HG03108 (cell line): Measurements from ENCODE around the gene EFCAB8.
"Not testable (repeated sequence)": the region's sequence is repeated elsewhere in the genome, so short reads cannot be mapped to it uniquely, and the experiment has no call there.

Source experiments
- ATAC-seq: cut with Tn5 transposase; IDR thresholded peaks from one replicate; pipeline ENCODE4 v1.9.1; 2021; ENCODE audit warnings: moderate library complexity; ENCODE audit not compliant: unreplicated experiment

The EFCAB8 gene

GRCh38 chr20:32839982-32840285, 18.8 kb upstream of the EFCAB8 start:
- ATAC-seq: no peak

DNA sequence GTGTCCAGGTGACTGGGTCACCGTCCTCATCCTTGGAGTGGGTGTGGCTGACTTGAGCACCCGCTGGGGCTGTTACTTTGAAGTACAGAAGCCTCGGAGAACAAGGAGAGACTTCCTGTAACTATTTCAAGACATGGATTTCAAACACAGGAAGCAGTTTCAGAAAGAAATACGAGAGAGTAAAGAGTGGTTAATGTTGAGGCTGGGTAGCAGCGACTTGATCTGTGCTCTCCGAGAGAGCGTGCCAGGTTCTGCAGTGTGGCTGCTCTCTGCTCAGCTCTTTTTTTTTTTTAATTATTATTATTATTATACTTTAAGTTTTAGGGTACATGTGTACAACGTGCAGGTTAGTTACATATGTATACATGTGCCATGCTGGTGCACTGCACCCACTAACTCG, 17.5 kb upstream of the EFCAB8 start:
- no peak for ATAC-seq

- no peak for ATAC-seq
Observed at GRCh38 chr20:32841632-32842031, 17.1 kb upstream of the EFCAB8 start.

DNA sequence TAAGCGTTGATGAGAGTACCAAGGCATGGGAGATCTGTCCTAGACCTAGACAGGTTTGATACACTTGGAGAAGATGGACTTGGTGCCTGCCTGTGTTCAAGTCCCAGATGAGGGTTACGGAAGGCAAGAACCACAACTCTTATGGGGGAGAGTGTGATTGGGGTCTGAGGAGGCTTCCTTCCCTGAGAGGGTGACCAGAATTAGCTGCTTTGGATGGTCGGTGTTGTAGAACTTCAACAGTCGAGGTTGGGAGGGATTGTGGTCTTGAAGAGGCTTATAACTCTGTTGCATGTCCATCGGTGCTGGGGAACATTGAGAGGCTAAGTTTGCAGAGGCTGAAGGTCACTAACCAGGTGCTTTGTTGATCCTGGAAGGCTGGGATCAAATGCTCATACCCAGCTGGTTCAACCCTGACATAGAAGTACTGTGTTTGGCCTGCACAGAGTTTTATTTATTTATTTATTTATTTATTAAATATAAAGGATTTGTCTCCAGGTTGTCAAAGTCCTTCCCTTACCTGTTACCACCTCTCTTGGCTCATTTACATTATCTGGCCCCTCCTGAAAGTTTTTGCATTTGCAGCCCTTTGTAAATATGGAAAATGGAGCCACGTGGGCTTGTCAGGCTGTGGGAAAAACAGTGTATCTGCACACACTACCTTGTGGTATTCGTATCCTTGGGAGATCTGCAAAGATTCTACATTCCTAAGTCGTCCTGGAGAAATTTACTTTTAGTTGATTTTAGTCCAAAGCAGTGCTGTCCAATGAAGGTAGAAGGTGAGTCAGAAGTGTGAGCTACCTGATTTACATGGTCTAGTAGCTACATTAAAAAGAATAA, 15.8 kb upstream of the EFCAB8 start:
- ATAC-seq: no peak

- ATAC-seq: no peak
Observed at GRCh38 chr20:32845786-32846185, 12.9 kb upstream of the EFCAB8 start.

- no peak for ATAC-seq
Observed at GRCh38 chr20:32846852-32847251, 11.9 kb upstream of the EFCAB8 start.

DNA sequence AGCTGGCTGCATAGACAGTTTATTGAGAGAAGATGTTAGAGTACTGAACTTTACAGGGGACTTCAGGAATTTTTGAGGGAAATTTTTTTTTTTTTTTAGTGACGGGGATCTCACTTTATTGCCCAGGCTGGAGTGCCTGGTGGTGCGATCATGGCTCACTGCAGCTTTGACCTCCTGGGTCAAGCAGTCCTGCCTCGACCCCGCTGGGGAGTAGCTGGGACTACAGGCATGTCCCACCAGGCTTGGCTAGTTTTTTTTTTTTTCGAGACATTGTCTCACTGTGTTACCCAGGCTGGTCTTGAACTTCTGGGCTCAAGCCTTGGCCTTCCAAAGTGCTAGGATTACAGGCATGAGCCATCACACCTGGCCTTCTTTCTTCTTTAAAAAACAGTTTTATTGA, 10.8 kb upstream of the EFCAB8 start:
- no peak for ATAC-seq

GRCh38 chr20:32848846-32849245, 9.9 kb upstream of the EFCAB8 start:
- ATAC-seq: no peak

DNA sequence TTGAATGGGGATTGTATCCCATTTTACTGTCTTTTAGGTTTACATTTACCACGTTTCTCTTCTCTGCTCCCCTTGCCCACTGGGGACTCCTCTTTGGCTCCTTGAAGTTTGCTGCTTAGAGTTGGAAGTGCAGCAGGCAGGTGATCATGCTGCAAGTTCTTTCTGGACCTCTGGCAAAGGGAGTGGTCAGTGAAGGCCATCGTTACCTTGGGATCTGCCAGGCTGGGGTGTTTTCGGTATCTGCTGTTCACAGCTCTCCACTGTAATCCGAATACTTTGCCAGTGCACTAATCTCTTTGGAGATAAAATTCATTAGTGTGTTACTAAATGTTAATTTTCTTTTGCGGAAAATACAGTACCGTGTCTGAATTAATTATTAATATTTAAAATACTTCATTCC, 9.1 kb upstream of the EFCAB8 start:
- no peak for ATAC-seq

- ATAC-seq: no peak
Observed at GRCh38 chr20:32855387-32855786, 3.3 kb upstream of the EFCAB8 start.

- ATAC-seq: no peak
Observed at GRCh38 chr20:32858189-32858588, 534 bp upstream of the EFCAB8 start.

- no peak for ATAC-seq
Observed at GRCh38 chr20:32861446-32861845, 2.7 kb downstream of the EFCAB8 start.

GRCh38 chr20:32869562-32869961, 10.8 kb downstream of the EFCAB8 start:
- ATAC-seq: no peak

DNA sequence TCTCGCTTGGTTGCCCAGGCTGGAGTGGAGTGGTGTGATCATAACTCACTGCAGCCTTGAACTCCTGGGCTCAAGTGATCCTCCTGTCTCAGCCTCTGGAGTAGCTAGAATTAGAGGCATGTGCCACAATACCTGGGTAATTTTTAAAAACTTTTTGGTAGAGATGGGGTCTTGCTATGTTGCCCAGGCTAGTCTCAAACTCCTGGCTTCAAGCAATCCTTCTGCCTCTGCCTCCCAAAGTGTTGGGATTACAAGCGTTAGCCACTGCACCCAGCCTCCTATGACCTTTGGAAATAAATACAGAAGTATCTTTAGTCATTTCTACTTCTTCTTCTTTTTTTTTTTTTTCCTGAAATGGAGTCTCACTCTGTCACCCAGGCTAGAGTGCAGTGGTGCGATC, 11.8 kb downstream of the EFCAB8 start:
- ATAC-seq: not testable (repeated sequence)

GRCh38 chr20:32870985-32871384, 12.3 kb downstream of the EFCAB8 start:
- no peak for ATAC-seq

- ATAC-seq: no peak
Observed at GRCh38 chr20:32871627-32872160, 13.0 kb downstream of the EFCAB8 start.

DNA sequence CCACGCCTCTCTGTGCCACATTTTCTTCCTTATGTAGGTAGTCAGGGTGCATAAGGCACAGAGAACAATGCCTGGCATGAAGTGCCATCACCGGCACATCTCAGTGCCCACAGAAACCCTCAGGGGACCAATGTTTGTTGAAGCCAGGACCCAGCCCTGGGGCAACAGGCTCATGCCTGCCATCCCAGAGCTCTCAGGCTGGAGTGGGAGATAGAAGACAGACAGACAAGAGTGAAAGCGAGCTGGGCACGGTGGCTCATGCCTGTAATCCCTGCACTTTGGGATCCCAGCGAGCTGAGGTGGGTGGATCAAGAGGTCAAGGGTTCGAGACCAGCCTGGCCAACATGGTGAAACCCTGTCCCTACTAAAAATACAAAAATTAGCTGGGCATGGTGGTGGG, 13.5 kb downstream of the EFCAB8 start:
- ATAC-seq: no peak

DNA sequence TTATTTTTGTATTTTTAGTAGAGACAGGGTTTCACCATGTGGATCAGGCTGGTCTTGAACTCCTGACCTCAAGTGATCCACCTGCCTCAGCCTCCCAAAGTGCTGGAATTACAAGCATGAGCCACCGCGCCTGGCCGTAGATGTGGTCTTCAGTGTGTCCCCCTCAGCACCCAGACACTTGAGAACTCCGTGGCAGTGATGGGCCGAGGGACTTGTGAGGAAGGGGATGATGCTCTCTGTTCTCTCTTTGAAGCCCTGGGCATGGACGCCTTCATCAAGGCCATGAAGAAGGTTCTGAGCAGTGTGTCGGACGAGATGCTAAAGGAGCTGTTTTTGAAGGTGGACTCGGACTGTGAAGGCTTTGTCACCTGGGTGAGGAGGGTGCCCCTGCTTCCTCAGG, 16.9 kb downstream of the EFCAB8 start:
- no peak for ATAC-seq

DNA sequence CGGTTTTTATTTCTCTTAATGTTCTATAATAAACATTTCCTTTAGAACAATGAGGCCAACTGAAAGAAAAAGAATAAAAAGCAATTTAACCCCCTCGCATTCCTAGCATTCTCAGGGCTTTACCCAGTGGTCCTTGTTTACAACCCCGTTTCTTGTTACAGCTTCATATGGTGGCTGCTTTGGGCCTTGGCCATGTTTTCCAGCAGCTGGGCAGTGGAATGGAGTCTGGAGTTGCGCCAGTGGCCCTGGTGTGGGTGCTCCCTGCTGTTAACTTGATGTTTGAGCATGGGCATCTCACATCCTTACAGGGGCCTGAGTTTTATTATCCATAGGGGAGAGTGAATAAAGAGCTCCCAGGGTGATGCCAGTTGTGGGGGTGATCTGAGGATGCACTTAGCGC, 18.8 kb downstream of the EFCAB8 start:
- no peak for ATAC-seq

GRCh38 chr20:32878820-32879219, 20.1 kb downstream of the EFCAB8 start:
- ATAC-seq: no peak

DNA sequence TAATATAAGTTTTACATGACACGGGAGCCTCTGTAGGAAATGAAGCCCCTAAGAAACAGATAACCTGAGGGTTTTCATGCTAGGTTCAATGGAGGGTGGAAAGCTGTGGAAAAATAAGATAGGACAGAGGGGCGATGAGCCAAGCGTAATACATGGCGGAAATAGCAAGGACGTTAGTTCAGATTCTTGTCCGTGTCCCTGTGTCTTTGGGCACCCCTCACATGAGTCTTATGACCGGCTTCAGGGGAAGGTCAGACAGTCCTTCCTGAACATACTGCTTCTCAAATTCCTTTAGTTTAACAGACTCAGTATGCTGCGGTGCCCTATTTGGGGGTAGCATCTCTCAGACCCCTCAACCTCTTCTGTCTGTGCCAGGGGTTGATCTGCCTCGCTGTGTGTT, 20.8 kb downstream of the EFCAB8 start:
- no peak for ATAC-seq

GRCh38 chr20:32880635-32881034, 21.9 kb downstream of the EFCAB8 start:
- no peak for ATAC-seq

GRCh38 chr20:32883081-32883480, 24.4 kb downstream of the EFCAB8 start:
- ATAC-seq: no peak
